ENCODE results near the gene NEGR1.

The NEGR1 gene

DNA sequence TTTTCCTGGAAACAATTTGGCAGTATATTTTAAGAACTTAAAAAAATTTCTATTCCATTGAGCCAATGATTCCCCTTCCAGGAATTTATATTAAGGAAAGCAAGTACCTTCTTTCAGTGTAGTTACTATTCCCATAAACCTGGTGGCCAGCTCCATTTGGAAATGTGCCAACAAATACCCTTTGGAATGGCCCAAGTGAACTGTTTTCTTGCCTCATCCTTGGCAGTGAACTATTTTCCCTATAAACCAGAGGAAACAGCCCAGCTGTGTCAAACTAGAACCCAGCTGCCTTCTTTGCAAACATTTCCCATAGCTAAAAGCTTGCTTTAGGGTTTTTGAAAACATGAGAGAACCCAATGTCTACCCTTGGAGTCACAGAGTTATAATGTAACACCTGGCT is 496.9 kb downstream of the NEGR1 start:
- no peak for DNase-seq (ENCODE audit: low read depth in 2 of 2, low spot score in 1 of 2)

- DNase-seq (ENCODE audit: low read depth in 2 of 2, low spot score in 1 of 2) = no peak
Observed at GRCh38 chr1:71785000-71785399, 497.3 kb downstream of the NEGR1 start.

- no peak for DNase-seq (ENCODE audit: low read depth in 2 of 2, low spot score in 1 of 2)
Observed at GRCh38 chr1:71784241-71784640, 498.1 kb downstream of the NEGR1 start.

GRCh38 chr1:71783071-71783470 is 499.3 kb downstream of the NEGR1 start:
- no peak for DNase-seq (ENCODE audit: low read depth in 2 of 2, low spot score in 1 of 2)

DNA sequence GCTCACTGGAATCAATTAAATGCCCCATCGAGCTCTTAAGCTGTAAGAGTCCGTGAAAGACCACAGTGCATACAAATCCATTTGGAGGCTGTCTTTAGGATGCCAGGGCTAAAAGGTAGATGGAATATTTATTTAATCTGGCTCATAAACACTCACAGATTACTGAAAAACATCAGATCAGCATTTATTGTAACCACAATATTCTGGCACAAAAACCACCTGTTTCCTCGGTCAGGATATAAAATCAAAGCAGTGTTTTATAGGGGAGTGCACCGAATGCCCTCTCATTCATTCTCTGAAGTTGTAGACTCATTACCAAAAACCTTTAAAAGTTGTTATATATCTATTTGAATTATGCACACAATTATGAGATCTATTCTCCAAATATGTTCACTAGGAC is 500.9 kb downstream of the NEGR1 start:
- DNase-seq (ENCODE audit: low read depth in 2 of 2, low spot score in 1 of 2) = no peak

- DNase-seq (ENCODE audit: low read depth in 2 of 2, low spot score in 1 of 2) = no peak
Observed at GRCh38 chr1:71780681-71781080, 501.7 kb downstream of the NEGR1 start.

GRCh38 chr1:71778940-71779339 is 503.4 kb downstream of the NEGR1 start:
- DNase-seq (ENCODE audit: low read depth in 2 of 2, low spot score in 1 of 2) = no peak

- no peak for DNase-seq (ENCODE audit: low read depth in 2 of 2, low spot score in 1 of 2)
Observed at GRCh38 chr1:71777094-71777493, 505.2 kb downstream of the NEGR1 start.

GRCh38 chr1:71774705-71775104 is 507.6 kb downstream of the NEGR1 start:
- no peak for DNase-seq (ENCODE audit: low read depth in 2 of 2, low spot score in 1 of 2)

DNA sequence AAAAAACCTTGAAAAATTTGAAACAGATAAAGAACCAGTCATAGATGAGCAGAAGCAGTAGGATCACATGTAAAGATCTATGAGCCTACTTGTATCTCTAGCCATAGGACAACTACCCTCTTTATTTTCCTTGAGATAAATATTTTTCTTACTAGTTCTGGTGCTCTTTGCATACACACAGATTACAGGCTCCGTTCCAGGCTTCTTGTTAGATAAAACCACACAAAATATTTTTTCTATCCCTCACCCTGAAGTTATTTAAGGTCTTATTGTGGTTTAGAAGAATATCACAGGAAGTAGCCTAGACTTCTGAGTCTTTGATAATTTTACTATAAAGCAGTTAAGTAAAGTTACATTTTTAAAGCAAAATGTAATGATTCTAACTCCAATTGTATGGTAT is 512.2 kb downstream of the NEGR1 start:
- no peak for DNase-seq (ENCODE audit: low read depth in 2 of 2, low spot score in 1 of 2)

- DNase-seq (ENCODE audit: low read depth in 2 of 2, low spot score in 1 of 2) = no peak
Observed at GRCh38 chr1:71766748-71767147, 515.6 kb downstream of the NEGR1 start.

- DNase-seq (ENCODE audit: low read depth in 2 of 2, low spot score in 1 of 2) = no peak
Observed at GRCh38 chr1:71762514-71763255, 519.7 kb downstream of the NEGR1 start.

DNA sequence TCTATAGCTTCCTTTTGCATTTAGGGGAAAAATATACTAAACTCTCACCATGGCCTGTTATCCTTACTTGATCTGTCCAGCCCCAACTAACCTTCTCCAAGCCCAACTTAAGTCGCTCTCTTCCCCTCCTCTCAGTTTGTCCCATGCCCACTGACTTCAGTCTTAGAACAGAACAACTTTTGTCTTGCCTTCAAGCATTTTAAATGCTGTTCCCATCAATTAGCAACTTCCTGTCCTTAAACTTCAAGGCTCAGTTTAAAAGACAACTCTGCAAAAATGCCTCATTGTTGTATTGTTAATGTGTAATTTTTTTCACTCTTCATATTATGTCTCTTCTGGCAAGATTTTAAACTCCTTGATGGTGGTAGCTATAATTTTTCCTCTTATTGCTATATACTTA is 526.9 kb downstream of the NEGR1 start:
- DNase-seq (ENCODE audit: low read depth in 2 of 2, low spot score in 1 of 2) = no peak

- no peak for DNase-seq (ENCODE audit: low read depth in 2 of 2, low spot score in 1 of 2)
Observed at GRCh38 chr1:71753746-71754145, 528.6 kb downstream of the NEGR1 start.

DNA sequence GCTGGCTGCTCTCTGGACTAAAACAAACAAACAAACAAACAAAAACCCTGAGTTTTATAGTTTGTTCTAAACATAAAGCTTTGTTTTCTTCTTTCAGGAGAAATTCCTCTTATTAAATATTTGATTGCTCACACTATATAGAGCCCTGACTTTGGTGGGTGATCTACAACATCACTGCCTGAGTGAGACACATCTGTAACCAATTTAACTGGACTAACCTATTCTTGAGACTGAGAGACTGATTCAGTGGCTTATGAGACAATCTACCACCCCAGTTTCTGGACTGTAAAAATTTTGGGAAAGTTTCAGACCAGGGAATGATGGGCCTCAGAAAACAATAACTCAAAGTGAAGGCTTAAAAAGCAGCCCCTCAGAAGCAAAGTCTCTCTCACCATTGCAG is 537.0 kb downstream of the NEGR1 start:
- DNase-seq (ENCODE audit: low read depth in 2 of 2, low spot score in 1 of 2) = no peak

DNA sequence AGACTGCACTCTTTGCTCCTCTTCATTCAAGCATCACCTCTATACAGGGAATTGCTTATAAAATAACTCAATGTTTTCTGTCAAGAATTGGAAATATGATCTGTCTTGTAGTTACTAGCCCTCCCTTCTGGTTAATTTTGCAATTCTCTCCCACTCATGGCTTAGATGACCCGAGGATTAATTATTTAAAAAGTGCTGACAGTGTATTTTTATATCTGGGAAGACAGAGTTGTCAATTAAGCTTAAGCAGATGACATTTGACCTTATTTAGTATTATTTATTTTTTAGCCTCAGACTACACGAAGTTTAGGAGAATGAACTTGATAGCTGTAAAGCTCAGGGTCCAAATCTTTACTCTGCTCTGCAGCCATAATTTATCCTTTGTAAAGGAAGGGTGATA is 538.5 kb downstream of the NEGR1 start:
- DNase-seq (ENCODE audit: low read depth in 2 of 2, low spot score in 1 of 2) = no peak

DNA sequence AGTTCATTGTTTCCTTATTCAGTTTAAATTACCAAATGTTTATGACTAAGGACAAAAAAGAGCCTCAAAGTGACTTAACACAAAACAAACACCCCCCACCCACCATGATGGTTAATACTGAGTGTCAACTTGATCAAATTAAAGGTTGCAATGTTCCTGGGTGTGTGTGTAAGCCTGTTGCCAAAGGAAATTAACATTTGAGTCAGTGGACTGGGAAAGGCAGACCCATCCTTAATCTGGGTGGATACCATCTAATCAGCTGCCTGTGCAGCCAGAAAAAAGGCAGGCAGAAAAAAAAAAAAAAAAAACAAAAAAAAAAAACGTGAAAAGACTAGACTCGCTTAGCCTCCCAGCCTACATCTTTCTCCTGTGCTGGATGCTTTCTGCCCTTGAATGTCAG is 543.4 kb downstream of the NEGR1 start:
- DNase-seq (ENCODE audit: low read depth in 2 of 2, low spot score in 1 of 2) = no peak

GRCh38 chr1:71738256-71738655 is 544.1 kb downstream of the NEGR1 start:
- DNase-seq (ENCODE audit: low read depth in 2 of 2, low spot score in 1 of 2) = no peak

DNA sequence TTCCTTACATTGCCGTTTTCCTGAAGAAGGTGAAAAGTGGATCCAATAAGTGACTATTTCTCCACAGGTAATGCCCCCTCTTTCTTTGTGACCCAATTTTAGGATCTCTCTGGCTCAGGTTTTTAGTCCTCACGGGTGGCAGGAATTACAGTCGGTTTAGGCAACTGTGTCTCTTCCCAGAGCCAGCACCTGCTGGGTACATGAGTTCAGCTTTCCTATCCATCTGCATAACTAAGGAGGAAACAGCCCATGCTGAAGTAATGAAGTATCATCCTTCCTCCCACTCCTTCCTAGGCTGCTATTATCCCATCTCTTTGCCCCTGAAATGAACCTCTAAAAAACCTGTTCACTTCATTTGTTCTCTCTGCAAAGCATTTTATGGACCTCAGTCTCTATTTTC is 544.6 kb downstream of the NEGR1 start:
- no peak for DNase-seq (ENCODE audit: low read depth in 2 of 2, low spot score in 1 of 2)

DNA sequence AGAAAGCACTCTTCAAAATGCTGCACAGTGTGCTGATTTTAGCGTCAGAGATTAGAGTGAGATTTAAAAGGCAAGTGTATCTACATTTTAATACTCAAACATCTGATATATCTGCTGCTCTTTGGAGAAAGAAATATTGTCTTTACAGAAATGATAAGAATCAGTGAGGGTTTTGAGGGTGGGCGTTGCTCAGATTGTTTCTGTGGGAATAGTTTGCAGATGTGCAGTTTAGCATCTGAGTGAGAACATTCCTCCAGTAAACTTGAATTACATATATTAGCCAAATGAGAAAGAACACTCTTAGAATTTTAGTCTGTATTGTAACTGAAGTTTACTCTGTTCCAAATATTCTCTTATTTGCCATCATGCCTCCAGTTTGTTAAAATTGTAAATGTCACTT is 549.2 kb downstream of the NEGR1 start:
- no peak for DNase-seq (ENCODE audit: low read depth in 2 of 2, low spot score in 1 of 2)

GRCh38 chr1:71721532-71721931 is 560.8 kb downstream of the NEGR1 start:
- no peak for DNase-seq (ENCODE audit: low read depth in 2 of 2, low spot score in 1 of 2)

DNA sequence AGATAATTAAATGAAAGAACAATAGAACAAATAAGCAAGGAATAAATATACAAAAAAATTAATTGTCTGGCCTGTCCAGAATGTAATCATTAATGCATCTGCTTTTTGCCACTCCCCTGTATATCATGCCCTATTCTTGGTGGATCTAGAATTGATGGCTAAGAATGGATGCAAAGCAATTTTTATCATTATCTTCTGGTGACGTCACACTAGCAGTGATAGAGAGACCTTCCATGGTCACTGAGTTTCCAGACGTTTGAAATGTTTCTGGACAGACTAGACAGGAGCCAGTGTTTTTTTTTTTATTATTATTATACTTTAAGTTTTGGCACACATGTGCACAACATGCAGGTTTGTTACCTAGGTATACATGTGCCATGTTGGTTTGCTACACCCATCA is 563.0 kb downstream of the NEGR1 start:
- no peak for DNase-seq (ENCODE audit: low read depth in 2 of 2, low spot score in 1 of 2)

DNA sequence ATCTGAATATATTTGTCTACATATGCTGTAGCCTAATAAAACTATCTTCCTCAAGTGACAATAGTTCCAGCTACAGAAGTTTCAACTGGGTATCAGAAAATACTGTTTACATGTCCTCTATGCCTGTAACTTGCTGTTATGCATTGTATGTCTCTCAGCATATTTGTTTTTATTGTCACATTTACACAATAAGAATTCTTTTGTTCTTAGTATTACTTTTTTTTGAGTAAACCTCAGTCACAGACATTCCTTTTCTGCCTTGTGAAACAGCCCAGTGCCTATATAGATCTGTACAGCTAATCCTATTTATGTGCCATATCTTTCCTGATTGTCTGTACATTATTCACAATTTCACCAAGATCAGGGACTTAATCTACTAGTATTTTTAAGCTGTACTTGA is 565.2 kb downstream of the NEGR1 start:
- no peak for DNase-seq (ENCODE audit: low read depth in 2 of 2, low spot score in 1 of 2)

GRCh38 chr1:71711456-71711855 is 570.9 kb downstream of the NEGR1 start:
- DNase-seq (ENCODE audit: low read depth in 2 of 2, low spot score in 1 of 2) = no peak
